ENCODE measurements around the gene MAML1. TPM values are rescaled to one million over a fixed set of nuclear protein-coding genes. Genes with fewer than 3 reads are reported as not detected.
"Not testable (repeated sequence)": the region's sequence is repeated elsewhere in the genome, so short reads cannot be mapped to it uniquely, and the experiment has no call there.

The MAML1 gene
- polyA plus RNA-seq, 6 donors from 2014 or later: 2.0 to 9.5 (median 3.4) TPM

DNA sequence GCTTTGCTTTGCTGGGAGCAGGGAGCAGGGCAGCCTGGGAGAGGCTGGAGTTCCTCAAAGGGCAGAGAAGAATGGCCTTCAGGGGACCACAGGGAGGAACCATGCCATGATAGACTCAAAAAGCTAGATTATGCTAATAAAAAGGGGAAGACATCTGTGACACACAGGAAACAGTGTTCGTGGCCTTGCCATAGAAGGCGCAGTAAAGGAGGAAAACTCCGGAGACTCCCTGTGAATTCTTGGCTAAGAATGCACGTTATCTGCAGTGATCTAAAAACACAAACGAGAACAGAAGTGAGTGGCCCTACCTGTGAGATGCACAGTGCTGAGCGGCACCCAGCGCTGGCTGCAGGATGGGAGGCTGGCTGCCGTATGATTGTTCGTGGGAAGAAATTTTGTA is 45.3 kb downstream of the MAML1 start:
- H3K4me1 Mint-ChIP-seq: peaks cover 0 to 7% (median 3%) of the 10 kb centered on the region in 3 donors
- peaks cover 0 to 2% (median 0%) of the 10 kb centered on the region in 7 donors for H3K9me3 Mint-ChIP-seq
- peak overlapping the region in 2 of 6 donors; percentile 20 to 94 for H3K27ac Mint-ChIP-seq
- H3K36me3 Mint-ChIP-seq: peaks cover 11 to 27% of the 10 kb centered on the region in 2 donors
- DNase-seq (no peak), ATAC-seq (ENCODE audit: low read depth in 2 of 2) (no peak)
- no peak overlapping the region for H3K4me3 Mint-ChIP-seq
- H3K27me3 Mint-ChIP-seq: no peaks in the 10 kb centered on the region

DNA sequence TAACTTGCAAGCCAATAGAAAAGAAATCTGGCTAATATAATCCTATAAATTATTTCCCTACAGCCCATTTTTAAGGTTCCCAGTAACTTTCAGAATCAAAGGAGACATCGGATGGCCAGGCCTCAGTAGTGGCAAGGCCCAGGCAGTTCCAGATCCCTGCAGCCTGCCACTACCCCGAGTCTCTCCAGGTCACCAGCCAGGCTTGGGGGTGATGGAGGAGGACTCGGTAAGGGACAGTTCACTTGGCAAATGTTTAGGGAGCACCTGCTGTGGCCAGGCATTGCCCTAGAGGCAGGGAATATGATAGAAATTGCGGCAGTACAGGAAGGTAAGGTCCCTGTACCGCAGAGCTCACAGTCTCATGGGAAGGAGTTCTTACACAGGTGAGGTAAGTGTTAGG is 46.0 kb downstream of the MAML1 start:
- Mint-ChIP-seq H3K27me3 (no peaks in the 10 kb centered on the region), H3K4me1 (peaks cover 0 to 3% (median under 1%) of the 10 kb centered on the region in 3 donors), H3K9me3 (no peaks in the 10 kb centered on the region), H3K27ac (peak overlapping the region in 1 of 6 donors; percentile 77), H3K36me3 (peaks cover 11 to 21% of the 10 kb centered on the region in 2 donors), H3K4me3 (no peak overlapping the region)
- DNase-seq (no peak), ATAC-seq (ENCODE audit: low read depth in 2 of 2) (no peak)

DNA sequence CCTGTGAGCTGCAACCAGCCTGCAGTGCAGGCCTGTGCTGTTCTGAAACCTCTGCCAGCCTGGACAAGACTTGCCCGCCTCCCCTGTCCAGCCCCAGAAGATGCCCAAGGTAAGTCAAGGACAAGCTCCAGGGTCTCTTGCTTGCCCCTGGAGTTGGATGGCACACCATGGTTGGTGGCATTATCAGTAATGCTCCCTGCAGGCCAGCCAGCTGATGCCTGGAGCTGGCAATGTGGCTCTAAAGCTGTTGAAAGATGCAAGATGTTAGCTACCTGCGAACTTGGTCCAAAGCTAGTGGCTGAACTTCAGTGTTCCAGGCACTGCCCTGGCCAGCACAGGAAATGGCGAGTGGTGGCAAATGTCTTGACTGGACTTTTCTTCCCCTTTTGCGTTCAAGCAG is 47.2 kb downstream of the MAML1 start:
- peaks cover 0 to 3% (median 0%) of the 10 kb centered on the region in 3 donors for H3K4me1 Mint-ChIP-seq
- H3K27ac Mint-ChIP-seq: no peak overlapping the region
- ATAC-seq (ENCODE audit: low read depth in 2 of 2): no peak
- DNase-seq: no peak
- H3K4me3 Mint-ChIP-seq: no peak overlapping the region
- no peaks in the 10 kb centered on the region for H3K27me3 Mint-ChIP-seq
- H3K9me3 Mint-ChIP-seq: no peaks in the 10 kb centered on the region
- H3K36me3 Mint-ChIP-seq: peaks cover 11 to 17% of the 10 kb centered on the region in 2 donors

DNA sequence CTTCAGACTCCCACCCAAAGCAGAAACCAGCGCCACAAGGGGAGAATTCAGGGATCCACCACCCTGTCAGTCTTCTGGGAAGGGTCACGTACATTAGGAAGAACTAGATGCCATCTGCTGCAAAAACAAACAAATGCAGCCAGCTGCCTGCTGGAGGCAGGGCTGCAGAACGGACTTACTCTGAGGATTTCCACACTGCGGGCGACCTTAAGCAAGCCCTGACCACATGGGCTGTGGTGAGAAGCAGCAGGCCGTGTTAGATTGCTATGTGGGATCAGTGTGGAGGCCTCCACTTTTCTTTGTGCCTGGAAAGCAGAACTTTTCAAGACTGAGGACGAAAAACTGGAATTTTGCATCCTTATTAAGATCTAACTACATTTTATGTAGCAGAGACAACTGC is 47.7 kb downstream of the MAML1 start:
- H3K27me3 Mint-ChIP-seq: no peaks in the 10 kb centered on the region
- no peak overlapping the region for H3K4me3 Mint-ChIP-seq
- H3K9me3 Mint-ChIP-seq: no peaks in the 10 kb centered on the region
- no peak for ATAC-seq (ENCODE audit: low read depth in 2 of 2)
- no peak overlapping the region for H3K27ac Mint-ChIP-seq
- peaks cover 0 to 3% (median 0%) of the 10 kb centered on the region in 3 donors for H3K4me1 Mint-ChIP-seq
- peaks cover 11 to 17% of the 10 kb centered on the region in 2 donors for H3K36me3 Mint-ChIP-seq
- DNase-seq: no peak

DNA sequence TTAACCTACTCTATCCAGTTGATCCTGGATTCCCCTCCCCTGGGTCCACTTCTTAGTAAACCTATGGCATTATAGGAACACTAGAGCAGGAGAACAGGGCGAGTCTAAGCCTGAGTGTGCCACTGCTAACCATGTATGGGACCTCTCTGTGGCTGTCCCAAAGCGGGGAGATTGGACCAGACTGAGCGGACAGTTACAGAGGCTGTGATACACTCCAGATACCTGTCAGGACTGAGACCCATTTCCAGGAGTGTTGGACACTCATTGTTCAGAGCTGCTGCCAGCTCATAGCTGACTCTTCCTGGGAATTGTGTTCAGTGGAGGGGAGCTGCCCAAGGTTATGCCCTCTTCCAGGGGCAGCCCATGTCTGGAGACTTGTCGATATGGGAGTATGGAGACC is 49.2 kb downstream of the MAML1 start:
- H3K27me3 Mint-ChIP-seq: no peaks in the 10 kb centered on the region
- no peak overlapping the region for H3K4me3 Mint-ChIP-seq
- H3K27ac Mint-ChIP-seq: peak overlapping the region in 1 of 6 donors; percentile 40
- H3K36me3 Mint-ChIP-seq: peaks cover 11 to 17% of the 10 kb centered on the region in 2 donors
- DNase-seq (no peak), ATAC-seq (ENCODE audit: low read depth in 2 of 2) (no peak)
- H3K4me1 Mint-ChIP-seq: peaks cover 0 to 8% (median 4%) of the 10 kb centered on the region in 3 donors
- no peaks in the 10 kb centered on the region for H3K9me3 Mint-ChIP-seq

DNA sequence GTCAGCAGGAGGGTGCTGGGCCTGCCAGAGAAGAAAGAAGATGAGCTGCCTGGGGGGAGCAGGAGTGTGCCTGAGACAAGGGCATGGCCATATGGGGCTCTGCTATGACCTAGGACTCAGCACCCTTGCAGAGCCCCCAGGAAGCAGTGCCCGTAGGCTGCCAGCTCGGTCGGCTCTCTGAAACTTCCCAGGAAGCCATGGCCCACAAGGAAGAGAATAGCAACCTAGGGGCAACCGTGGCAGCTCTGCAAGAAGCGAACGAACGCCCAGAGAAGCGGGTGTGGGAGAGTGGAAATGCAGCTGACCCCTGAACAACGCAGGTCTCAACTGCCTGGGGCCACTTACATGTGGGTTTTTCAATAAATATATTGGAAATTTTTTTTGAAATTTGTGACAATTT is 50.5 kb downstream of the MAML1 start:
- H3K4me3 Mint-ChIP-seq: no peak overlapping the region
- peaks cover 0 to 5% (median 4%) of the 10 kb centered on the region in 3 donors for H3K4me1 Mint-ChIP-seq
- H3K27ac Mint-ChIP-seq: no peak overlapping the region
- H3K9me3 Mint-ChIP-seq: no peaks in the 10 kb centered on the region
- peaks cover 5 to 12% of the 10 kb centered on the region in 2 donors for H3K36me3 Mint-ChIP-seq
- no peak for ATAC-seq (ENCODE audit: low read depth in 2 of 2)
- no peaks in the 10 kb centered on the region for H3K27me3 Mint-ChIP-seq
- DNase-seq: no peak

DNA sequence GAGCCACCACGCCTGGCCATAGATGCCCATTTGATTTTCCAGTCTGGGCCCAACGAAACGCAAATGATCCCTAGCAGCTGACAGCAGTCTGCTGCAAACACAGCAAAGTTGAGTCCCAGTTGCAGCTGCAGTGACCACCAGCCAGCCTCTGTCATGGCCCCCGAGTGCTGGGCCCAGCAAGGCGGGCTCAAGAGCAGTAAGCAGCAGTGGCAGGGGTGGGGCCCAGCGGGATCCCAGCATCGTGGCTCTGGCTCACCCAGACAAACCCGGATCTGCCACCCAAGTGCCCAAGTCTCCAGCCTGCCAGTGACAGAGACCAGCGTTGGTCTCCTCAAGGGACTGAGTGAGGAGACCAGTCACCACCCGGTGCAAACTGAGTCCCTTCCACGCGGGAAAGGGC is 54.2 kb downstream of the MAML1 start:
- Mint-ChIP-seq H3K9me3 (peaks cover 0 to 2% (median 0%) of the 10 kb centered on the region in 7 donors), H3K27me3 (no peaks in the 10 kb centered on the region), H3K27ac (no peak overlapping the region), H3K36me3 (no peaks in the 10 kb centered on the region), H3K4me3 (no peak overlapping the region), H3K4me1 (peaks cover 5 to 12% (median 5%) of the 10 kb centered on the region in 3 donors)
- no peak for DNase-seq
- ATAC-seq (ENCODE audit: low read depth in 2 of 2): no peak

DNA sequence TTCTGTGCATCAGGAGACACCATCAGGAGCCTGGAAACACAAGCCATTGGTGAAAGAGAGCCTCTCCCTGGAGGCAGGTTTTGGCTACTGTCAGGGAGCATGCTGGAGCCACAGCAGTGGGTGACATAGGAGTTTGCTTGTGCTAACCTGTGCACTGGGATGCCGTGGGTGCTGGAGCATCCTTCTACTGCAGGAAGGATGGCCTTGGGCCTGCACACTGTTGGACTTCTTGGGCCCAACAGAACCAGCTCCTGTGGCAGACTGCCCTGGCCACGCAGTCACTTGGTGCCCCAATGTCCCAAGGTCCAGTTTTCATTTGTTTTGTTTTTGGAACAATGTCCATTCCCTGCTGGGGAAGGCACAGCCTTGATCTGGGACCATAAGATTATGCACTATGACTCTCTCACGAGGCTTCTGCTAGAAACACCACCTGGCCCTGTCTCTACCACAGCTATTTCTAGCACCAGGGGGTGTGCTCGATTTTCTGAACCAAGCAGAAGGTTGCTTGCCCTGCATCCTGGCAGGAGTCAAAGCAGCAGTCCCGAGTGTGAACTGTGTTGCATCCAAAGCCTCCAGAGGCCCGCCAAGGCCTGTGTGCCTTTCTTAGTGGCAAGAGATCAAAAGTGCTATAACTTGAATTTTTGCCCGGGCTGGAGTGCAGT is 55.7 kb downstream of the MAML1 start:
- no peak for ATAC-seq (ENCODE audit: low read depth in 2 of 2)
- H3K27ac Mint-ChIP-seq: no peak overlapping the region

DNA sequence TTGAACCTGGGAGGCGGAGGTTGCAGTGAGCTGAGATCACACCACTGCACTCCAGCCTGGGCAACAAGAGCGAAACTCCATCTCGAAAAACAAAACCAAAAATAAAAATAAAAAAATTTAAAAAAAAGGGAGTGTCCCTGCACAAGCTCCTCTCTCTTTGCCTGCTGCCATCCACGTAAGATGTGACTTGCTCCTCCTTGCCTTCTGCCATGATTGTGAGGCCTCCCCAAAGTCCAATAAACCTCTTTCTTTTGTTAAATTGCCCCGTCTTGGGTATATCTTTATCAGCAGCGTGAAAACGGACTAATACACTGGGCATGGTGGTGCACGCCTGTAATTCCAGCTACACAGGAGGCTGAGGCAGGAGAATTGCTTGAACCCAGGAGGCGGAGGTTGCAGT is 56.7 kb downstream of the MAML1 start:
- not testable (repeated sequence) for H3K9me3 Mint-ChIP-seq; ATAC-seq (ENCODE audit: low read depth in 2 of 2); H3K27me3 Mint-ChIP-seq; H3K4me3 Mint-ChIP-seq; H3K36me3 Mint-ChIP-seq; DNase-seq; H3K27ac Mint-ChIP-seq
- H3K4me1 Mint-ChIP-seq: peaks cover 22 to 28% (median 27%) of the 10 kb centered on the region in 3 donors

More for the DNA sequence above, 55.7 kb downstream of the MAML1 start:
- no peaks in the 10 kb centered on the region for H3K36me3 Mint-ChIP-seq
- DNase-seq: no peak
- peaks cover 12 to 19% (median 18%) of the 10 kb centered on the region in 3 donors for H3K4me1 Mint-ChIP-seq
- no peak overlapping the region for H3K4me3 Mint-ChIP-seq
- H3K9me3 Mint-ChIP-seq: peaks cover 0 to 2% (median 0%) of the 10 kb centered on the region in 7 donors
- no peaks in the 10 kb centered on the region for H3K27me3 Mint-ChIP-seq

DNA sequence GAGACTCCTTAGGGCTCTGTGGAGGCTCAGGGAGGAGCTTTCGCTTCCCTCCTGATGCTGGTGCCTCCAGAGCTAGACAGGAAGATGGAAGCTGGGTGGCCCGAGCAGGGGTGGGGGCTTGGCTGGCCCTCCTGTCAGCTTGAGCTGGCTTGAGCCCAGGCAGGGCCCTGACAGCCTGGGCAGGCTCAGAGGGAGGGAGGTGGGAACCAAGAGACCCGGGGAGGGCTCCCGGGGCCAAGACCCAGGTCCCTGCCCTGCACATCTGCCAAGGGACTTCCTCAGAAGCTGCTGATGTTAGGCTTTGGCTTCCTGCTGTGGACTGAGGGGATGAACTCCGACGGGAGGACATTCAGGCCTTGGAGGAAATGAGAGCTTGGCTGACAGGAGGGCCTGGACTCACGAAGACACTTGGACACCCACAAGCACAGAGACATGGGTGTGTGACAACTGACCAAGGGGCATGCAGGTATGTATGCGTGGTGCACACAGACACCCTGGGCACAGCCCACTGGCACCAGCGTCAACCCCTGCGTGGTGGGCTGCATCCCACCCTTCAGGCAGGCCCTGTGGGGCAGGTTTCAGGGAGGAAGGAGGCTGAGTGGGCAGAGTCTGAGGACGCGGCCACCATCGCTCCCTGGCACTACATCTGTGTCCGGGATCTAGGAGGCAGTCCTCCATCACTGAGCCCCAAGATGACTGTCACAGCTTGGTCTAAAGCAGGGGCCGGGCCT is 59.4 kb downstream of the MAML1 start:
- Mint-ChIP-seq H3K36me3 (no peaks in the 10 kb centered on the region), H3K4me3 (peak overlapping the region in 3 of 8 donors; percentile 25 to 40 (median 27)), H3K27ac (peak overlapping the region in 4 of 6 donors; percentile 26 to 58 (median 52)), H3K4me1 (peaks cover 31 to 38% (median 34%) of the 10 kb centered on the region in 3 donors), H3K27me3 (no peaks in the 10 kb centered on the region), H3K9me3 (peaks cover 0 to 2% (median 0%) of the 10 kb centered on the region in 7 donors)
- ATAC-seq (ENCODE audit: low read depth in 2 of 2) (no peak), DNase-seq (no peak)

DNA sequence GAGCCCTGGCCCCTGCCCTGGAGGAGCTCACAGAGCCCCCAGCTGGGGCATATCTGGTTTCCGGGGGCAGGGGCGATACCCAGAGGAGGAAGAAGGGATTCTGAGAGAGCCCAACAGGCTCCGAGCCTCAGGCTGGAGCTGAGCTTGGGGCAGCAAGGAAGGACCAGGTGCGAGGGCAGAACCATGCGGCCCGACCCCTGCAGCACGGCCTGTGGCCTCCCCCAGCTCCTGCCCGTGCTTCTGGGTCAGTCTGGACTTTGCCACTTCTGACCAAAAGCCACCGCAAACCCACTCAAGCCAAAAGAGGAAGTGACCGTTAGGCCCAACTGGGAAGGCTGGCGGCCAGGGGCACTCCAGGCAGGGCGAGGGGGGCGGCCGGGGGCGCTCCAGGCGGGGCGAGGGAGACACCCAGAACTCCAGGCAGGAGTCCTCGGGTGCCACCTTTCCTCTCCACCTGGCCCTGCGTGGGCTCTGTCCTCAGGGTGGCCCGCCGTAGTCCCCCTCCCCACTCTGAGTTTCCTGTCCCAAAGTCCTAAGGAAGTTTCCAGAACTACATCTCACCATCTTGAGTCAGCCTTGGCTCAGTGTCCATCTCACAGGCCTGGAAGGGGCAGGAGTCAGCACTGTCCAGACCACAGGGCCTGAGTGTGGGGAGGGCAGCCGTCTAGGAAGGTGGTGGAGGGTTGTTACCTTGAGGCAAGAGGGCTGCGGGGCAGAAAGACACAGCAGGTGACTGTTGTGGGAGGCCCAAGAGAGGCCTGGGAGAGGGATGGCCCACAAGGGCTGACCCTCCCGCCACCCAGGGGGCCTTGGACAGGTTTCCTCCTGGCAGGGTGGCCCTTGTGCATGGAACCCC is 60.2 kb downstream of the MAML1 start:
- DNase-seq (no peak), ATAC-seq (ENCODE audit: low read depth in 2 of 2) (no peak)
- Mint-ChIP-seq H3K27me3 (no peaks in the 10 kb centered on the region), H3K9me3 (peaks cover 0 to 2% (median 0%) of the 10 kb centered on the region in 7 donors), H3K4me1 (peaks cover 32 to 39% (median 35%) of the 10 kb centered on the region in 3 donors), H3K36me3 (no peaks in the 10 kb centered on the region), H3K4me3 (peak overlapping the region in 5 of 8 donors; percentile 40 to 73 (median 45)), H3K27ac (peak overlapping the region in 4 of 6 donors; percentile 49 to 76 (median 73))

DNA sequence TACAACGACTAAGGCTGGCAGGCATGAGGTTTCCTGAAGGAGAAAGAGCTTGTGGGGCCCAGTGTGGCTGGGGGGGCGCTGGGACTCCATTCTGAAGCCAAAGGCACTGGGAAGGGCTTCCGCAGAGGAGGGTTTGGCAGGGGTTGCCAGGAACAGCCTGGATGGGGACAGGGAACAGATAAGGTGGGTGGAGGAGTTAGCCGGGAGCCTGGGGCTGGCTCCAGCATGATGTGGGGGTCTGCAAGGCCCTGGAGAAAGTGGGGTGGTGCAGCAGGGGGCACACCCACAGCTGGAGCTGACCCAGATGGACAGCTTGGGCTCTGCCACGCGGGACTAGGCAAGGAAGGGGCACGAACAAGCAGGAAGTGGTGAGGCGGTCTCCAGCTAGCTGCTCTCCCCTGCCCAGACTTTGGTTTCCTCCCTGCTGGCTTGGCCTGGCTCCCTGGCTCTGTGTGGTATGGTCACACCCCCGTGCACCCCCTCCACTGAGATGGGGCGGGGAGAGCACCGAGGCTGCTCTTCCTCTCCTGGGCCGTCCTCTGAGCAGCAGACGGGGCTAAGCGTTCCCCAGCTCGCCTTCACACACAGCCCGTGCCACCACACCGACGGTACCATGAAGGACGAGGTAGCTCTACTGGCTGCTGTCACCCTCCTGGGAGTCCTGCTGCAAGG is 61.0 kb downstream of the MAML1 start, which contains the start of gene LTC4S:
TSS of gene LTC4S (plus strand) at position 519 of the 672 bp plus-strand sequence. CDS start at position 614, 95 bp downstream.
- Mint-ChIP-seq H3K36me3 (no peaks in the 10 kb centered on the region), H3K9me3 (peaks cover 0 to 2% (median 0%) of the 10 kb centered on the region in 7 donors), H3K4me1 (peaks cover 32 to 39% (median 35%) of the 10 kb centered on the region in 3 donors), H3K27me3 (no peaks in the 10 kb centered on the region), H3K4me3 (peak within 1 kb of the TSS; percentile 60 to 80 (median 68)), H3K27ac (peak within 1 kb of the TSS; percentile 49 to 84 (median 73))
- peak; percentile 50 for DNase-seq
- ATAC-seq (ENCODE audit: low read depth in 2 of 2): peak; percentile 51 to 54
